RCC 7860 (cell line): ENCODE data around the gene DIPK2A.

Experiments
- DNase-seq: peaks from one replicate; pipeline ENCODE4 v3.0.0-alpha.2; 2015; ENCODE audit warnings: low spot score
- FAIRE-seq: peaks from 2 replicates; lab custom pipeline; 2012; peaks lifted over from hg19 to GRCh38; lab: Jason Lieb, UNC

DIPK2A gene

DNA sequence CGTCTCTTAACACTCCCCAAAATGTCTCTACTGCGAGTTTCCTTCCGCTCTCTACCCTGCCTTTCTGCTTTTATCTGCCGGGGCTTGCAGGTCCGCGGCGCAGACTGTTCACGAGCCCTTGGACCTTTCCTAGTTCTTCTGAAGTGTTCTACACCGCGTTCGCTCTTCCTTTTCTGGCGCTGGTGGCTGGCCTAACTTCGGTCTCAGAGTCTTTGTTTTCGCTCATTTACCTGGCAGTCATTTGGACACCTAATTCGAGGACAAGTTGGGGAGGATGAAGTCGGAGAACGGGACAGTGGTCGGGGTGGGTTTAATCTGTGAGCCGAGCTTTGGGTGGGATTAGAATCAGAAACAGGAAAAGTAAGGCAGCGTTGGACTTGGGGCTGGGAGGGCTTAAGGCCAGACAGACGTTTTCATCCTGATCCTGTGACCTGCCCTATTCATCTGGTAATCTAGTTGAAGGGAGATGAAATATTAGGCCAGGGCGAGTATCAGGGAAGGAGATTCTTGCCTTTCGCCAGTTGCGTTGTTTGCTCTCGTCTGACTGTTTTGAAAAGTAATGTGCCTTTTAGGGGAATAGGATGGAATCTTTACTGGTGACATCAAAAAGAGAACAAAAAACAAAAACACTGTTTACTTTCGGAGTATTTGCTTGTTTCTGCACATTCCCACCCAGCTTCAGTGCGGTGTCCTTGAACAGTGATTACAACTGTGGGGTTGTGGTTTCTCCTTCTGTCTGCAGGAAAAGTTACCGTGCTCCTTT lies 1.8 kb downstream of the DIPK2A start:
- peak; percentile 61 for DNase-seq
- no peak for FAIRE-seq

DNA sequence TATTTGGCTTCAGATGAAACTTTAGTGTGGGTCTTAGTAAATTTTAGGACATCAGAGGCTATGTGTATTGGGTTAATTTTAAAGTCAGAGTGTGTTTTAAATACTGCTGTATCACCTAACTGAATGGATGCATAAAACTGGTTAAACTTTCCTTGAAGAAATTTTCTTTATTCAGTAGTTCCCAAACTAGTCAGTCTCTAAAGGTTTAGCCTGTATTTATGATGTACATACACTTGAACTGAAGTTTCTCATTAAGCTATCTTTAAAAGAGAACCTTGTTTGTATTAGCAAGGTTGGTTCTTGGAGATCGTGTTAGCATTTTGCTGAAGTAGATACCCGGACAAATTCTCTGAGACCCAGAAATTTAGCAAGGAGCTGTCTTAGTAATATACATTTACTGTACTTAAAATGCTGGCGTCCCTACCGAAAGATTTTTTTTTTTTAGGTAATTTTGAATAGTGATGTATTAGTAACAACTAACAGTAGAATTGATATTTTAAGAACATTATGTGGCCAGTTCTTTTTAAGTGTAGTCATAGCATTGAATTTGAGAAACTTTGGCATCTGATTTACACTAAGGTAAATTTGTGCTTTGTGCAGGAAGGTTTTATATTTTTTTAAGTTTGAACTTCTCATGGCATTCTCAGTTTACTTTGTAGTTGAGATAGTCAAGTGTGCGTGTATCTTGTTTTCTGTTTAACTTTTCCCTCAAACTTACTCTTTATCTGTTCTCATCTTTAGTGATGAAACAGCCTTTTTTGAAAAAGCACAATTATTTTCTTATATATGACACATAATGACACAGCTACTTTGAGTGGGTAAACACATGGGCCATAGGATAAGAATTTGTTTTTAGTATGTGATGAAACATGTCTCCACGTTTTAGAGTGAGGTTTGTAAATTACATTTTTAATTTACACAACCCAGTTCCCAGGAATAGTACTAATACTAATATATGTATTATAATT lies 2.9 kb downstream of the DIPK2A start:
- no peak for DNase-seq

DNA sequence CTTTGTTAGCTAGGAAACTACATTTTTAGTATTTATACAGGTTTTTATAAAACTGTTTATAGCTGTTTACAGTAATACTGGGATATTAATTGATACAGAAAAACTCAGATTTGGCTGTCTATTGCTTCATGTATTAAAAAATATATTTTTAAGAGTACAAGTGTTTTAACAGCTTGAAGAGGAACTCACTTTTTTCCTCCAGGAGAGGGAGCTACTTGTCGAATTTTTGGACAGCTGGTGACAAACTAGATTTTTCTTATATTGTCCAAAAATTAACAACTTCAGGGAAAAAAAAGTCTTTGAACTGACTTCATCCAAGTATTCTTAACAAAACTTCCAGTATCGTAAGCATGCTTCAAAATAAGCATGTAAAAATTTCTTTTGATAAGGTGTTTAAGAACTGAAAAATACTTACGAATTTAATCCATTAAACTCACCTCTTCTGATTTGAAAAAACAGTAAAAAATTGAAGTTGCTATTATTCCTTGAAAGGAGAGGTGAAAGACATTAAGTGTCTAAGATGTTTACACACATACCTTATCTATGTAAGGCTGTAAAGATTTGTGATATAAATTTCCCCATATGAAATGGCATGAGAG lies 4.0 kb downstream of the DIPK2A start:
- peak; percentile 10 for DNase-seq

More for the DNA sequence above, 2.9 kb downstream of the DIPK2A start:
- no peak for FAIRE-seq

DNA sequence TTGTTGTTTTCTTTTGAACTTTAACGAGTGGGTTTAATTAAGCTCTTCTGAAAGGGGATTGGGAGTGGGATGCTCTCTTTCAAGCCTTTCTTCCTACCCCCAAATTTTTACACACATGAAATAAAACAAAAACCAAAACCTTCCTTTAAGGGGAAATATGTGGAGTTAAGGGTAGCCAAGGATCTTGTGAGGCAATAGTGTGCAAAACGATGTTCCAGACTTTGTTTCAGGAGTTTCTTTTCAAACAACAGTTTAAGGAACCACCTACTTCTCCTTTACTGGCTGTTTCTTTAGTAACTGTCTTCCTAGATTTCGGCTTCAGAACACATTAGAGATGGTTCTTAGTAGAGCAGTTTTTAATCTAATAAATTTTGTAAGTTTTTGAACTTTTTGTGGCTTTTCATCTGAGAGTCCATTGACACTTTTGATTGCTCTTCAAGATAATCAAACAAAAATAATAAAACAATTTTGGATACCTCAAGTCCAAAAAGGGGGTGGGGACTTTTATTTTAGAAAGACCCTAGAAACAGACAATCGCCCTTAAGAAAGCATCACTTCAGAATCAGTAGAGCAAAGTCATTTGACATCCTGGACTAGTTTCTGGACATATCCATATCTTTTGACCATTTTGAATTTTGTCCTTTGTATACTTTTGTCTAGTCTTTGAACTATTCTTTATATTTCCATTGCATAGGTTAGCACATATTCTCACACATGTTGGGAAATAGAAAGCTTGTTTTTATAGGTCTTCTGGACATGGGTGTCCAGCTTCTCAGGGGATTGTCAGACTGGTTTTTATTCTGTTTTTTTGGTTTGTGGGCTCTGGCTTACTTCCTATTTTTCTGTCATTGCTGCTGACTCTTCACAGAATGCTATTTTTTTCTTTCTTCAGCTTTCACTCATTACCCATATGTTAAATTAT lies 6.0 kb downstream of the DIPK2A start:
- DNase-seq (no peak), FAIRE-seq (no peak)

More for the DNA sequence above, 4.0 kb downstream of the DIPK2A start:
- FAIRE-seq, result peak; percentile 52

DNA sequence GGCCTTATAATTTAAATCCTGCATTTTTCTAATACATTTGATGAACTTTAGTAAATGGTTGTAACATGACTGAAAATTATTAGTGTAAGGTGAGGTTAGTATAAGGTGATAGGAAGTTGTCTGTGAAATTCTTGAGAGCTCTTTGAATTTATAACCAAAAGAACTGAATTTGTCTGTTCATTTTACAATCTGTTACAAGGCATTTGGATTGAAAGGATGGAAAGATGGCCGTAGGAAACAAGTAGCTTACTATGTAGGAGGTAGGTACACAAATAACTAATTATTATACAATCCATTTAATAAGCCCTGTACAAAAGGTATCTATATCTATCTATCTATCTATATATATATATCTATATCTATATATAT lies 6.6 kb downstream of the DIPK2A start:
- DNase-seq, result no peak
- FAIRE-seq, result no peak

DNA sequence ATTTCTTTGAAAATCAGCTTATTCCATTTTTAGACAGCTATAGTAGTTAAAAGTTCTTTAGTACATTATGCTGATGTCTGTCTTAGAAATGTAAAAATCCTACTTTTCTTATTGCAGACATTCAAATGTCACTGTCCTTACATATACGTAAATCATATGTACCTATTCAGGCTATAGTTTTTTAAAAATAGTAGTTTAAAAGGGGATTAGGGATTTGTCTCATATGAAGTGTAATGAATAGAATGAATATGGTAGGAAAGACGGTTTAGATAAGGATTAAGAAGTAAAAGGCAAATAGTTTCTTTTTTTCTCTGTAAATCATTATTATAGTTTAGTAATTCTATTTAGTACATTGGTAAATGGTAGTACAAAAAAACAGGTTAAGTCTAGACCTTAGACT lies 7.4 kb downstream of the DIPK2A start:
- no peak for DNase-seq
- FAIRE-seq, result no peak

DNA sequence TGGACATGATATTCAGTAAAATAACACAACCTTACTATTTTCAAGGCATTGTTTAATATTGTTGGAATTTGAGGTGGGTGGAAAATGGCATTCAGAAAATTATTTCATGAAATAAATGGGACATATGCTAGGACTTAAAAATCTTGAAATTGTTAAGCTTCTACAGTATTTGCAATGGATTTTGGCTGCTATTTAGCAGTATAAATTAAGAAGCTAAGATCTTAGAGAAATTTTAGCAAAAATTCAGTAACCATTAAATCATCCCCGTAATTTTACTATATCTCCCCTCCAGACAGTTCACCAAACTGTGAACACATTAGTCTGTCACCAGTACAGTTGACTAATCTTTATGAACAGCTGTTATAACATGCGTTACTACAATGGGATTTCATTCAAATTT lies 8.2 kb downstream of the DIPK2A start:
- DNase-seq (no peak), FAIRE-seq (no peak)

DNA sequence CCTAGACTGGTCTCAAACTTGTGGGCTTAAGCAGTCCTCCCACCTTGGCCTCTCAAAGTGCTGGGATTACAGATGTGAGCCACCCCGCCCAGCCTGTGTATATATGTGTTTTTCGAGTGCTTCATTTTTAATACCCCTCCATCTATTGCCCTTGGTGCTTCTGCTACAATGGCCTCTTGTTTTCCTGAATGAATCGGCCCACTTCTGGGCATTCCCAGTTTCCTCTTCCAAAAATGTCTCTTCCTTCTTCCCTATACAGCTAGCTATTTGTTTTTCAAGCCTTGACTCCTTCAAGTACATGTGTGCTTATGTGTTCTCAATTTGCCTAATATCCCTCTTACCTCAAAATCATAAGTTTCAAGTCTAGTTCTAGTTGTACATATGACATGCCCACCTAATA lies 16.7 kb downstream of the DIPK2A start:
- DNase-seq (no peak), FAIRE-seq (no peak)

DNA sequence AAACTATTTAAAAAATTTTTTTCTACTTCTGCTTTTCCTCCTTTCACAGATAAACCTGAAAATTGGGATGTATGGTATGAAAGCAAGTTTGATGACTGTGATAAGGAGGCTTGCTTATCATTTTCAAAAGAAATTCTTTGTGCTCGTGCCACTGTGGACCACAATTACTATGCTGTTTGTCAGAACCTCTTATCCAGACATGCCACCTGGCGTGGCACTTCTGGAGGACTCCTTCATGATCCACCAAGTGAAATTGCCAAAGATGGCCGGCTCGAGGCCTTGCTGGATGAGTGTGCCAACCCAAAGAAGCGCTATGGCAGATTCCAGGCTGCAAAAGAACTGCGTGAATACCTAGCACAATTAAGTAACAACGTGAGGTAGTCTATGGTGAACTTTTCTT lies 17.8 kb downstream of the DIPK2A start:
- DNase-seq (no peak), FAIRE-seq (no peak)

DNA sequence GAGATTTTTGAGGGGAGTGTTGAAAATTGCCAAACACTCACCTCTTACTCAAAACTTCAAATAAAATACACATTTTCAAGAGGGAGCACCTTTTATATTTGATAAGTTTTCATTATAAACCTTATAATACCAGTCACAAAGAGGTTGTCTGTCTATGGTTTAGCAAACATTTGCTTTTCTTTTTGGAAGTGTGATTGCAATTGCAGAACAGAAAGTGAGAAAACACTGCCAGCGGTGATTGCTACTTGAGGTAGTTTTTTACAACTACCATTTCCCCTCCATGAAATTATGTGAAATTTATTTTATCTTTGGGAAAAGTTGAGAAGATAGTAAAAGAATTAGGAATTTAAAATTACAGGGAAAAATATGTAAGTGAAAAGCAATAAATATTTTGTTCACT lies 20.1 kb downstream of the DIPK2A start:
- FAIRE-seq (no peak), DNase-seq (no peak)

DNA sequence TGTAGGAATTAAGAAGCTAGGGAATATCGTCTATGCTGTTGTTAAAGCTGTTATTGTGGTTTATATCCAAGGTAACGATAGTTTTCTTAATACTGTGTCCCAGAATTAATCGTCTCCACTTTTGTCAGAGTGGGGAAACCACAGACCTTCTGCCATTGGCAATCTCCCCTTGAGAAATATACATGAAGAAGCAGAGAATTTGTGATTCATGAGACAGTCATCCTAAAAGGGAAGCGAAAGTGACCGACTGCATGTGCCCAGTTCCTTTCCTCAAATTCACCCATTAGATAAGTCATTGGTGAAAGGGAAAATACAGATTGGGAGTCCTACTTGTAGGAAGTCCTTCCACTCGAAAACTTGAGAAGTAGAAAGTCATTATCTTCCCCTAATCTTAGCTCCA lies 26.6 kb downstream of the DIPK2A start:
- FAIRE-seq (peak; percentile 86), DNase-seq (peak; percentile 85)

DNA sequence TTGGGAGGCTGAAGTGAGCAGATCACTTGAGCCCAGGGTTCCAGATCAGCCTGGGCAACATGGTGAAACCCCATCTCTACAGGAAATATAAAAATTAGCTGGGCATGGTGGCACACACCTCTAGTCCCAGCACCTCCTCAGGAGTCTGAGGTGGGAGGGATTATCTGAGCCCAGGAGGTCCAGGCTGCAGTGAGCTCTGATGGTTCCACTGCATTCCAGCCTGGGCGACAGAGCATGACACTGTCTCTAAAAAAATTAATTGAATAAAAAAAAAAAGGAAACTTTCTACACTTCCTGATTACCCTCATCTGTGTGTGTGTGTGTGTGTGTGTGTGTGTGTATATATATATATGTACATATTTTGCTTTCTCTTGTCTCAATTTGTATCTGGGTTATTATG lies 31.4 kb downstream of the DIPK2A start:
- no peak for DNase-seq
- FAIRE-seq, result no peak

DNA sequence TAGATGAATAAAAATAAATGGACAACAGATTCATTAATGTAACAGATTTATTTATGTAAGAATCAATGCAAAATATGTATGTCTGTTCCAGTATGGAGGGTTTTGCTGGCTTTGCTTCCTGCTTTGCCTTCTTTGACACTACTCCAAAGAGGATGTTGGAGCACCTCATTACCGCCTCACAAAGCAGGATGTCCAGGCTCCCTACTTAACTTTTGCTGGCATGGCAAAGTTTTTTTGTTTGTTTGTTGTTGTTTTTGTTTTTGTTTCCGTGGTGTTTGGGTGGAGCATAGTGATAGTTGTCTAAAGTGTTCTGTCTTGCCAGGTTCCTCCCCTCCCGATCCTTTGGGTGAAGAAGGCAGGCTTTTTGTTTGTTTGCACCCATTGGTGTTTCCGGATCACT lies 38.7 kb downstream of the DIPK2A start:
- no peak for FAIRE-seq
- DNase-seq, result no peak

DNA sequence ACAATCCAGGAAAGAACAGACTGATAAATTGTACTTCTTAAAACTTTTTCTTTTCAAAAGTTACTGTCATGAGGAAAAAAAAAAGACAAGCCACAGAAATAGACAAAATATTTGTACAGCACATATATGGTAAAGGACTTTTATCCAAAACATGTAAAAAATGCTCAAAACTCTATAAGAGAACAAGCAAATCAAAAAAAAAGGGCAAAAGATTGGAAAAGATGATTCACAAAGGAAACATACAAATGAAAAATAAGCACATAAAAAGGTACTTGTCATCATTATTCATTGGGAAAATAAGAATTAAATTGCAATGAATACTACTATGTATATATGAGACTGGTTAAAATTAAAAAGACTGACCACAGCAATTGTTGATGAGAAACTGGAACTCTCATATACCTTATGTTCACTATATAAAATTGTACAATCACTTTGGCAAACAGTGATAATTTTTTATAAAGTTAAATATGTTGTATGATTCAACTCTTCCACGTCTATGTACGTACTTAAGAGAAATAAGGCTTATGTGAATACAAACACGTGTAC lies 39.7 kb downstream of the DIPK2A start:
- FAIRE-seq (no peak), DNase-seq (no peak)

DNA sequence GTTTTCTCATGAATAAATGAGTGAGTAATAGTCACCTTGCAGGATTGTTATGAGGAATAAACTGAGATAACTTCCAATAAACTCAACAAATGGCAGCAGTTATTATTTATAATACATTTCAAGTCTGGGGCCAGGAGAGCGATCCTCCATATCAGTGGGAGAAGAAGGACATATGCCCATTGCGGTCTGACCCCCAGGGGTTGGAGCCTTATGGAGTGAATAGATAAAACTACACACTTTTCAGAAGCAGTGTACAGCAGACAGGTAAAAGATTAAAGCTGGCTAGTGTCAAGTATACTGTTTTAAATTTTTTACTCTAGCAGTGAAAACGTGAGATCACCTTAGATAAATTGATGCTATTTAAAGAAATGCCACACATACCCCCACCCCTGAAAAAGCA lies 43.5 kb downstream of the DIPK2A start:
- FAIRE-seq (no peak), DNase-seq (no peak)

DNA sequence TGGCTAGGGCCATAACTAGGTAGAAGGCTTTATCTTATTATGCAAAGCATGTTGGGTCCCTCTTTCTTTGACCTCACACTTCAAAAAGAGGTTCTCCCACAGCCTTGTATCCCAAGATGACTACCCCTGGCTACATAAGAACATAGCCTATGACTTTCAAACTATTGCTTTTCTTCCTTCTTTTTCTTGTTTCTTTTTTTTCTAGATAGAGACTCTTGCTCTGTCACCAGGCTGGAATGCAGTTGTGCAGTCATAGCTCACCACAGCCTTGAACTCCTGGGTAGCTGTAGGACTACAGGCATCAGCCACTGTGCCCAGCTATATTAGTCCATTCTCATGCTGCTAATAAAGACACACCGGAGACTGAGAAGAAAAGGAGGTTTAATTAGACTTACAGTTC lies 47.2 kb downstream of the DIPK2A start:
- DNase-seq, result peak; percentile 32
- no peak for FAIRE-seq
